Astrocyte of the hippocampus (primary cell): Measurements from ENCODE around the gene TCF20.

Source experiments
- DNase-seq: peaks from one replicate; pipeline ENCODE4 v3.0.0; 2011; ENCODE audit warnings: low read depth, low spot score

TCF20 gene

DNA sequence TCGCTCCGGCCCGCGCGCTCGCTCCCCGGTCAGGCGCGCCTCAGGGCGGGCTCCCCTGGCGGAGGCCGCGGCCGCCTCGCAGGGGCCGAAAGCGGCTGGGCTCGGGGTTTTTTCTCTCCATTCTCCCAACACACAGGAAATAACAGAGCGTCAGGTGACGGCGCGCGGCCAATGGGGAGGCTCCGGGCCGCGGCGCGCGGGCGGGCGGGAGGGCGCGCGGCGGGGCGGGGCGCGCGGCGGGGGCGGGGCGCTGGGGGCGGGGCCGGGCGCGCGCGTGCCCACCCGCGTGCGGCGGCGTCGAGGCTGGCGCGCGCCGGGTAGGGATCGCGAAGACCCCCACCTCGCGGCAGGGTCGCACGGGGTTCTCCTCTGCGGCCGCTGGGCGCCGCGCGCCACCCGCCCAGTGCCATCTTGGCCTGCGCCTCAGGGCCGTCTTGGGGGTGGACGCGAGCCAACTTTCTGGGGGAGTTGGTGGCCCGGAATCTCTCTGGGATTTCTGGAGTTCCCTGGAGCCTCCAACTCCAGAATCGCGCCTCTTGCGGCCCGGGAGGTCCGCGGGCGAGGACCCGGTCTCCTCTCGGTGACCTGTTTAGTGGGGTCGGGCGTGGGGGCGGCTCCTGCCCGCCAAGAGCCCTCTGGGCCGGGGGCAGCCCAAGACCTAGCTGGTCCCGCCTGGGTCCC, at the start of gene TCF20:
Gene TCF20 (minus strand): TSS at position 144 of the 681 bp plus-strand sequence. CDS start 55,348 bp downstream, outside the sequence.
- peak; percentile 91 for DNase-seq

DNA sequence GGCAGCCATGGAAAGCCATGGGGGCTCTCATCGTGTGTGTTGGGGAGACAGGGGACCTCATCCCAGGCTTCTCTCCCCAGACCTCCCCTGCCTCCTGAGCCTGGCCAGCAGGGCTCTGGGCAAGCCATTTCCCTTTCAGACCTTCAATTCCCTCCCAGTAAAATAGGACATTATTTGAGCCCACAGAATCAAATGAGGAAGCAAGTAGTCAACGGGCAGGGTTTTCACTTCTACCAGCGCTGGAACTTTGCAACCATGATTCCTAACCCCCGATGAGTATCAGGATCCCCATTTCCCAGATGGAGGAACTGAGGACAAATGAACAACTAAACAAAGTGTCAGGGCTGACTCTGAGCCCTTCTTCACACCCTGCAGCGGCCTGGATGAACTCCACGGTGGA, 48.9 kb upstream of the TCF20 start:
- DNase-seq: no peak

DNA sequence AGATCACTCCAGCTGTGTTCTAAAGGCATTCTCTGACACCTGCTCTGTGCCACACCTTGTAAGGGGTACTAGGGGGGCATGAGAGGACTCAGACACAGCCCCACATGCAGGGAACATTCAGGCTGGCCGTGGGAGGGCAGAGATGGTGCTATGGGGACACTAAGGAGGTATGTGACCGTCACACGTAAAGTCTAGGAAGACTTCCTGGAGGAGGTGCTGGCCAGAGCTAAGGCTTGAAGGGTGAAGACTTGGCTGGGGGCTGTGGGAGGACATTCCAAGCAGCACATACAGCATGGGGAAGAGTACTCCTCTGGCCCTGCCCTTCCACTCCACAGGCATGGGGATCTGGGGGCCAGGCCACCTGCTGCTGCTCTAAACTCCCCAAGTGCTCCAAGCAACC, 48.5 kb upstream of the TCF20 start:
- no peak for DNase-seq

DNA sequence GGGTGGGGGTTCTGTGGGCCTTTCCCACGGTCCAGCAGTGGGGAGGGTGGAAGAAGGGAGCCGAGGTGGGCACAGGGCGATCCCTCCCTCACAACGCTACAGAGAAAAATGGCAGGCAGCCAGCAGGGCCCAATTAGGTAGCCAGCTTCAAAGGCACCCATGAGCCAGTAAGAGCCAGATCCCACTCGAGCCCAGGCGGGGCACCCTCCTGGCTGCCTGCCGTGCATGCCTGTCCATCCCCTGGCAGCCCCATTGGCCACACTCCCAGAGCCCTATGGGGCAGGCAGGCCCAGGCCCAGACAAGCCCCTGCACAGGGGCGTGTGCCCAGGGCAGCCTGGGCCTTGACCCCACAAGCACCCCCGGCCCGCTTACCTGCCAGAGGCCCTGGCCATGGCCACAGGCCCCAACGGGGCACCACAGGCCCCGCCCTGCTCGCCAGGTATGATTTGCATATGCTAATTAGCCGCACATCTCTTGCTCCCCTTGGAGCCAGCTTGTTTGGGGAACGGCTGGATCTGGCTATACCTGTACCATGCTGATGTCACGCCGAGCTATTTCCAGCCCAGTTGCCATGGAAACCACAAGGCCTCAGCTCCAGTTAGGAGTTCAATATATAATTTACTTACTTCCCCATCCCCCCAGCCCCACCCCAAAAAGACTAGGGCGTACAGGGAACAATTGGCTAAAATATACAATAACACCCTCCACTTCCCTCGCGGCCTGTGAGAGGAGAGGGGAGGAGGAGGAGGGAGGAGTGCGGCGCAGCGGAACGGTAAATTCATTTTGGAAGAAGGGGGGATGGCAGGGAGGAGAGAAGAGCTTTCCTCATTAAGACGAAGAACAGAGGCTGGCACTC, 47.5 kb upstream of the TCF20 start:
- DNase-seq: peak; percentile 61

DNA sequence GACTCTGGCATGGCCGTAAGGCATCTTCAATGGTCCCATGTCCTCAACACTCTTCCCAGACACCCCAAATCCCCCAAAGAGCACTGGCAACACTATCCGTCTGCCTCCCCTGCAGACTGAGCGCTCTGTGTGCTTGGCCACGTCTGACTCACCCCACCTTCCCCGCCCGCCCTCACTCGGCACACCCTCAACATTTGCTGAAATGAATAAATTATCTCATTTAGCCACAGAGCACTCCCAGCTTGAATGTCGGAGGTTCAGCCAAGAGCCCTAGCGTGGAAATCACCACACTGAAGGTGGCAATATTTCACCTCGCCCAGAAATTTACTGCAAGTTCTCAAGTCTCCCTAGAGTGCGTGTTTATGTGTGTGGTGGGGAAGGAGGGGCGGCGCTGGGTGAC, 46.6 kb upstream of the TCF20 start:
- DNase-seq: peak; percentile 87

DNA sequence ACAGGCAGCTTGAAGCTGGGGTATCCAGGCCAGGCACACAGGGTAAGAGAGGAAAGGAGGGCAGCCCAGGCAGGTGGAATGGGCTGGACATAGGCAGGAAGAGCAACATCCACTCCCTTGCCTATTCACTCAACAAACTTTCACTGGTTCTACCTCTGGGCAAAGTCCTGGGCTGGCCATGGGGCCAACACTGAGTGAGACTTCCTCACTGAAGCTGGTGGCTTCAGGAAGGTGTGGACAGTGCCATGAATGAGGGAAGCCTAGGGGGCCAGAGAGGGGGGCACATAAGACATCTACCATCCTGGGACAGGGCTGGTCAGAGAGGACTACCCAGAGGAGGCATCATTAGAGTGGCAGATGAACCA, 44.9 kb upstream of the TCF20 start:
- DNase-seq: no peak

DNA sequence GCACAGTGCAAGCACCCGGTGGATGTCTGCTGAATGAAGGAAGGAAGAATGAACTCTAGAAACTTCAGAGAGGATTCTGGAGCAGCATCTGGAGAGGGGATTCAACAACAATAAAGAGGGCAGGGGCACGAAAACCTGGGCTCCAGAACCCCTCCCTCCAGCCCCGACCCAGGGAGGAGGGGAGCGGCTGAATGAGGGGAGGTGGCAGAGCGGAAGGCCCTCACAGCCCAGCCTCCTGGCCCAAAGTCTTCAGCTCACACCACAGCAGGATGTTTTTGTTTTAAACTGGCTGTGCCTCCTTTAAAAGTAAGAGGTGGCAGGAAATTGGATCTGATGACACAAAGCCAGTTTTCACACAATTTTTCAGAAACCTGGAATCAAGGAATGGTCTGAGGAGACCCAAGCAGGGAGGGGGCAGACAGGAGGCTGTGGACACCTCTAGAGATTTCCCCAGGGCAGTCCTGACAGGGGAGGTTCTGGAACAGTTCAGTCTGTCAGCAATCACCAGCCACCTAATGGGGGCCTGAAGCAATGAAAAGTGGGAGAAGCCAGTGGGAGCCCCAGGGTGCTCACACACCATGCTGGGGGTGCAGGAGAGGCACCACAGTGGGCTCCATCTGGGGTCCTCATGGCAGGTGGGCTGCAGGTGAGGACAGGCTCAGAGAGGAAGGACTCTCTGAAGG, 44.4 kb upstream of the TCF20 start:
- no peak for DNase-seq

DNA sequence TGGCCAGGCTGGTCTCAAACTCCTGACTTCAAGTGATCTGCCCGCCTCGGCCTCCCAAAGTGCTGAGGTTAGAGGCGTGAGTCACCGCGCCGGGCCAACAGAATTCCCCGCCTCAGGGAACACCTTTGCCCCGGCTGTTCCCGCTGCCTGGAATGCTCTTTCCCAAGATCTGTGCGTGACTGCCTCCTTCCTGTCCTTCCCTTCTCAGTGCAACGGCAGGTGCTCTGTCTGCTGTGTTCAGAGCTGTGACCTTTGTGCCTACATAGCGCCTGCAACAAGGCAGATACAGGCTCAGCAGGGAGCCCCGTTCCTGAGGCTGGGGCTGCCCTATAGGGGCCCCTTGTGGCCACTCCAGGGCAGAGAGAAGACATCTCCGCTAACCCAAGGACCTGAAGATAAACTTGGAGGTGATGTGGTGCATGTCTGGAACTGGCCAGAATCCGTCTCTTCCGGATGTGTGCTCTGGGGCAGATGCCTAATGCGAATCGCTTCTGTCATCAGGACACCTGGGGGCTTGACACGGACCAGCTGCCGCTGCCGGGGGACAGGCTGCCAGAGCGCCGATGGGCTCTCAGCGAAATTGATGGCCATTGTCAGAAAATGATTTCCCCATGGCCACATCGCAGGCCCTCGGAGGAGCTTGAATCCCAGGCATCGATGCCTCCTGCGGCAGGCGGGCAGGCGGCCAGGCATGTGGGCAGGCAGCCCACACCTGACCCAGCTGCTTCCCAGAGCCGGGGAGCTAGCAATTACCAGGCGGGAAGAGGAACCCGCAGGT, 43.5 kb upstream of the TCF20 start:
- peak; percentile 77 for DNase-seq

DNA sequence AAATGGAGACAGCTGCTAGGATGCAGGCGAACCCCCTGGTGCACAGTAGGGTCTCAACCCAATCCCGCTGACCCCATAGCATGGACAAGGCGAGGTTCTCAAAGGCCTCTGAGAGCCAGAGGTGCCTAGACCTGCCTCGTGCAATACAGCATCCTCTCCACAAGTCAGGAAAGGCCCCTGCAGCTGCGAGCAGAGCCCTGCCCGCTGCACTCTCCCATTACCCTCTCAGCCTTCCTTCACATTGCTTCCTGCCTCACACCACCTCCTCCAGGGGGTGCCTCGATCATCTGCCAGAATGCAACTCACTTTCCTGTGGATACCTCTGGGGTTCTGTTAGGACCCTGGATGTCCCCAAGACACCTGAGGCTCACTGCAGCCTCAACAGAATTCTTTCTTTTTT, 42.8 kb upstream of the TCF20 start:
- DNase-seq: no peak

DNA sequence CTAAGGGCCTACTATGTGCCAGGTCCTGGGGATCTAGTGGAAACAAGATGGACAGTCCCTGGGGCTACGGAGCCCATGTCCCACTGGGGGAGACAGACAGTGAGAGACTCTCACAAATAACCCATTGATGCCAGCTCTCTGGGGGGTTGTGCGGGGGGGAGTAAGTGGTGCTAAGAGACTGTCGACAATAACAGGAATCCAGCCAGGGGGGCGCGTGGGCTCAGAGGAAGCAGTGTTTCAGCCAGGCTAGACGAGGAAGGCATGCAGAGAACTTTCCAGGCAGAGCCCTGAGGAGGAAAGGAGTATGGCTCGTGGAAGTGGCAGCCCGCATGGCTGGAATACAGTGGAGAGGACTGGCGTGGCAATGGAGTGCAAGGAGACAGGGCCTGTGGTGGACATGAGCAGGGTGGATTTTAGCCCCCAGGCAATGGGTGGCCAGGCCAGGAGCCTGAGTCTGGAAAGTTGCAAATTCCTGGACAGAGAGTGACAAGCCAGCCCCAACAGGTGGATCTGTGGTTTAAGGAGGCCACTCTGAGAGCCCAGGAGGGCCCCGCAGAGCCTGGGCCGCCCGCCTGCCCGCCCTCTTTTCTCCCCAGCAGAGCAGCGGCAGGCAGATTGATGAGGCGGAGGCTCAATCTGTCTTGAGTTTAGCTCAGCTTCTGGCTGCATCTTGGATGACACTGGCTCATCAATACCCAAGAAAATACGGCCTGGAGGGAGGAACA, 40.0 kb upstream of the TCF20 start:
- DNase-seq: peak; percentile 44

DNA sequence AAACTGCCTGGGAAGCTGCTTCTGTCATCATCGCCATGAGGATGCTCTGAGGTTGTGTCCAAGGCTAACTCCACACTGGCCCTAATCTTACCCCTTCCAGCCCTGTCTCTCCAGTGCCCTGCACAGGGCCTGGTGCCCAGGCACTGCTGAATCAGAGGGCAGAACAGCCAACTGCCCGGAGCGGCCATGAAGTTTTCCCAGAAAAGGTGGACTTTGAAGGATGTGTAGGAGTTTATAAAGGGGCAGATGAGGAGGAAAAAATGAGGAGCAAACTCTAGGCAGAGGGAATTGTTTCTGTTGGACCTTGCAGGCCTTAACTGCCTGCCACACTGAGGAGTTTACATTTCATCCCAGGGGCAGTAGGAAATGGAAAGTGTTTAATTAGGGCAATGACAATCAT, 39.4 kb upstream of the TCF20 start:
- DNase-seq: no peak

DNA sequence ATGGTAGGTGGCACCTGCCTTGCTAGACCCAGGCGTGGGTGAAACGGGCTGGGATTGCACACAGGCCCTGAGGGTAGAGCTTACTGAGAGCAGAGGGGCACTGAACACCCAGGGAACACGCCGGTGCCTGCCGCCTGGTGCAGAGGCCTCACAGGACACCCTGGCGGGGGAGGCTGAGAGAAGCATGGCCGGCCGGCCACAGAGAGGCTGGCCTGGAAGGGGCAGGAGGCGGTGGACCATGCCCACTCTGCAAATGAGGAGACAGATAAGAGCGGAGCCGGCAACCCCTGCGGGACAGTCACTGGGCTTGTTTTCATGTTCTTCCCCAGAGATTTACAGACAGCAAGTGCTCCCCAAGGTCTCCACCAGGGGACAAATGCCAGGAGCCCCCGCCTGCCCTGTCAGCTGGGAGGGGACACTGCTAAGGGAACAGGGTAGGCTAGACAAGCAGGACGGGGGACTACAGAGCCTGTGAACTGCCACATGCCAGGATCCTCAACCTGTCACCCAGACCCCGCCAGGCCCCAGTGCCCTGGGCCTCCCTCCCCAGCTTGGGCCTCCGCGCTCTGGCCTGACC, 38.5 kb upstream of the TCF20 start:
- no peak for DNase-seq

DNA sequence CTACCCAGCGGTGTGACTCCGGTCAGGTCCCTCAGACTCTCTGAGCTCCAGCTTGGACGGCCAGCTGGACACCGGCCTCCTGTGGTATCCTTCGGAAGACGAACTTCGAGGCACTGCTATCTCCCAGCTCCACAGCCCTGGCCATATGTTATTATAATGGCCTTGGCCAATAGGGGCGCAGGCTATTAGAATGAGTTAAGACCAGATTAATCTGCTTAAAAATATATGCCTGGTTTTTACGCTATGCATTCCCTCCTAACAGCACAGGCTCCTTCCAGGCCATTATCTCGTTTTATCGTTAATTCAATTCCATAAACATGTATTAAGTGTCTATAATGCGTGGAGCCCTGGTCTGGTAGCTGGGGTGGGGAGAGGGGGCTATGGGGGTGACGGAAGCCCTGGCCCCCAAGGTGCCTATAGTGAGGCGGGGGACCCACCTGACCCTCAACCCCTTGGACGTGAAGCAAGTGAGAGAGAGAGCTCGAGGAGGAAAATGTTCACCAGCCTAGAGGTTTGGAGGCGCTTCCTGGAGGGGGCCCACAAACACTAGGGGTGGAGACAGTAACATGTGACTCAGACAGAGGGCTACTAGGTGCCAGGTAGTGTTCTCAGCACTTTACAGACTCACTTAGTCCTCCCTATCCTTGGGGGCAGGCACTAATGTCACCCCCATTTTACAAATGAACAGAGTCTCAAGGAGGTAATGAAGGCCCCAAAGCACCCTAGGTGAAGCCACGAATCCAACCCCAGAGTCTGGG, 37.5 kb upstream of the TCF20 start:
- no peak for DNase-seq

DNA sequence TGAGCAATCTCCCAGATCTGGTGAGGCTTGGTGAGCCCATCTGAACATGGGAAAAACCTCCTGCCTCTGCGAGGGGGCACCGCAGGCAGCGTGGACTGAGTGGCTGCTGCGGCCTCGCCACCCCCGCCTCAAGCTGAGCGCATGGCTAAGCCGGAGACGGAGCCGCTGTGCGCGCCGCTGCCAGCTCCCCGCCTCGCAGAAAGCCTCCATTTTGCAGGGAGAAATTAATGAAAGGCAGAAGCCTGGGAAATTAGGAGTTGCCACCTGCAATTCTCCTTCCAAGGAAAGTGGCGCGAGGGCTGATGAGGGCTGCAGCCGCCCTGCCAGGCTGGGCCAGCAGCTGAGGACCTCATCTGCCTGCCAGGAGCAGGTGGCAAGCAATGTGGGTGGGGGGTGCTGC, 35.6 kb upstream of the TCF20 start:
- no peak for DNase-seq

DNA sequence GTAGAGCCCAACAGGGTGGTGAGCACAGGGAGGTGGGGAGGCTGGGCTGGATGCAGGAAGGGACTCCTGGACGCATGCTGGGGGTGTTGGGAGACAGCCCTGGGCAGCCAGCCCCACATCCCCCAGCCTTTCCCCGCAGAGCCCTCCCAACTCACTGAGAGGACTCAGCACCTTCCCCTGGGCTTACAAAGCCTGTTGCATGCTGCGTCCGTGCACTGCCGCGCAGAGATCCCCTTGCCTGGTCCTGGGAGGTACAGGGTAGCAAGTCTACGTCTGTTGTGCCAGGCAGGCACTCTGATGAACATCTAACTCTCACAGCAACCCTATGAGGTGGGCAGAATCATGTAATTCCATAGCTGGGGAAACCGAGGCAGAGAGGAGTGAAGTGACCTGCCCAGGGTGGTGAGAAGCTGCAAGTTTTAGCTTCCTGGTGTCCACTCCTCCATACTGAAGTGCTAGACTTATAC, 33.9 kb upstream of the TCF20 start:
- no peak for DNase-seq

DNA sequence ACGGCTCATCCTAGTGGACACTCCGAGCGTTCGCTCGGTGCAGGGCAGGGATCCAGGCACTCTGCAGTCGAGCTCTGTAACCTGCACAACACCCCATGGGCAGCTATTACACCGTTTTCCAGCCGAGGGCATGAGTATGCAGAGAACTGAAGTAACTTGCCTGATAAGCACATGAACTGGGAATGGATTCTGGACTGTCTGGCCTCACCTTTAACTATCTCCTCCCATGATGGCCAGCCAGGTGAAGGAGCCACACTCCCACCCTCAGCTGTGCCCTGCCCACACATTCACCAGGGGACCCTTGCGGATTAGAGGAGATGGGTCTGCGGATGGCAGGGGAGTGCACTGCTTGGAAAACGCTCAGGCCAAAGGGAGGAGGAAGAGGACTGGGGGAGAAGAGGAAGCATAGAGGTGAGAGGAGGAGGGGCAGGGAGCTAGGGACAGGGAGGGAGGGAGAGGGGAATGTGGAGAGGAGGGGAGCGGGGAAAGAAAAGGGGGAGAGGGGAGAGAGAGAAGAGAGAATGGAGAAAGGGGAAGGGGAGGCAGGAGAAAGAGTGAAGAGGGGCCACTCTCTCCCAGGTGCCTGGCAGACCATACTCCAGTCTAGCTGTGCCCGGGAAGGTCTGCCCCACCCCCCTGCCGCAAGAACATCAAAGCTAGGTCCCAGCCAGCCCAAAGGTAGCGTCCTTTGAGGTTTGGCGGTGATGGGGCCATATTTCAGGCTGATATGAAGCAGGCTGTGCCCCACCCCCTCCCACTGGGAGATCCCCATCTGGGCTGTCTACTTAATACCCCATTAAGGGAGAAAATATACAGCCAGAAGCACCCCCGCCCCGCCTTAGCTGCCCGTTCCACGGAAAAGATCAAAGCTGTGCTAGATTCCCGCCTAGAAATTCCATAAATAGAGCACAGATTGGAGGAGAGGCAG, 33.2 kb upstream of the TCF20 start:
- no peak for DNase-seq

DNA sequence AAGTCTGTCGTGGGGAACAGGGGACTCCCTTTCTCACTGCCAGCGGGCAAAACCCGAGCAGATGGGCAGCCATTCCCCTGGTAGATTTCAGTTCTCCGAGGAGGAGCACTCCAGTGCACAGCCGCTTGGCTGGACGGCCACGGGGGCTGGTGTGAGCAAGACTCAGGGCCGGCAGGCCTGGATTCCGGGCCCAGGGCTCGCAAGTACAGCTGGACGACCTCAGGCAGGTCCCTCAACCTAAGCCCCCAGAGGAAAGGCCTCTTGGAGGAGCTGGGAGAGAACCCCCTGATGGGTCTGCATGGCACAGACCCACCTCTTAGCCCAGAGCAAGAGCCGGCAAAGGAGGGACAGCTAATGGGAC, 31.3 kb upstream of the TCF20 start:
- no peak for DNase-seq

DNA sequence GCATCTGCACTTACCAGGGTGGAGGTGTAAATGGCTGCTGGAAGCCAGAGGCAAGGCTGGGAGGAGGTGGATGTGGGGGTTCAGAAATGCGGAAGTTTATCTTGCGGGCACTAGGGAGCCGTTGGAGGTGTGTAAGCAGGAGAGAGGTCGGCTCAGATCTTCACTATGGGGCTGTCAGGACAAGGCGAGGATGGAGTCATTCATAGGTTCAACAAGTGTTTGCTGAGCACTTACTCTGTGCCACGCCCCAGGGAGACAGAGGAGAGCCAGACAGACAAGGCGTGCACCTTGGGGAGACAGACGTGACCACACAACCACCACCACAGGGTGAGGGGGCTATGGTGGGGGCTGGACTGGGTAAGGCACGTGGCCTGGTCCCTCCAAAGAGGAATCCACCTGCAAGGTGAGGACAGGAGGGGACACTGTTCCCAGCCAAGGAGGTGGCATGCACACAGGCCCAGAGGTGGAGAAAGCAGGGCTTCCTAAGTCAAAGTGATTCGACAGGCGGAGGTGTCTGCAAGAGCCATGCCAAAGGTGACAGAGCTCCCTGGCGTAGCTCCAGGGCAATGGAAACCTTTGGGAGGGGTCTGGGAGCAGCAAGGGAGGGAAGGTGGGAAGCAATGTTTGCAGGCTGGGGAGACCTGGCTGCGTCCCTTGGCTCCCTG, 30.8 kb upstream of the TCF20 start:
- DNase-seq: no peak
